Astrocyte of the cerebellum (primary cell): ENCODE measurements around the gene TRPV3.

Source experiments
- DNase-seq: peaks from one replicate; pipeline ENCODE4 v3.0.0-alpha.2; 2011; ENCODE audit warnings: low read depth
- H3K4me3 ChIP-seq: 2 replicates; pipeline ENCODE4 v1.5.1; 2011; ENCODE audit warnings: mild to moderate bottlenecking, low read depth, low read length, moderate library complexity
- in situ Hi-C: cut with HindIII; loops from 2 replicates; pipeline ENCODE4 v1.10.0; 2017; ENCODE audit warnings: low sequenced_read_pairs
- TF ChIP-seq, protein P1 (sequence below): IDR thresholded peaks from 2 replicates; pipeline ENCODE4 v1.5.1; 2012; ENCODE audit warnings: low read length, low read depth, moderate library complexity, mild to moderate bottlenecking; ENCODE audit errors: missing control alignments

The TRPV3 gene

GRCh38 chr17:3557768-3558583 is at the start of gene TRPV3:
TSS of gene TRPV3 (minus strand) at chr17:3557812. CDS start at chr17:3554850, 2,962 bp downstream.
- in situ Hi-C loops: no loop called here
- H3K4me3 ChIP-seq: no peak within 1 kb of the TSS
- DNase-seq: no peak
- TF ChIP-seq, protein P1, sequence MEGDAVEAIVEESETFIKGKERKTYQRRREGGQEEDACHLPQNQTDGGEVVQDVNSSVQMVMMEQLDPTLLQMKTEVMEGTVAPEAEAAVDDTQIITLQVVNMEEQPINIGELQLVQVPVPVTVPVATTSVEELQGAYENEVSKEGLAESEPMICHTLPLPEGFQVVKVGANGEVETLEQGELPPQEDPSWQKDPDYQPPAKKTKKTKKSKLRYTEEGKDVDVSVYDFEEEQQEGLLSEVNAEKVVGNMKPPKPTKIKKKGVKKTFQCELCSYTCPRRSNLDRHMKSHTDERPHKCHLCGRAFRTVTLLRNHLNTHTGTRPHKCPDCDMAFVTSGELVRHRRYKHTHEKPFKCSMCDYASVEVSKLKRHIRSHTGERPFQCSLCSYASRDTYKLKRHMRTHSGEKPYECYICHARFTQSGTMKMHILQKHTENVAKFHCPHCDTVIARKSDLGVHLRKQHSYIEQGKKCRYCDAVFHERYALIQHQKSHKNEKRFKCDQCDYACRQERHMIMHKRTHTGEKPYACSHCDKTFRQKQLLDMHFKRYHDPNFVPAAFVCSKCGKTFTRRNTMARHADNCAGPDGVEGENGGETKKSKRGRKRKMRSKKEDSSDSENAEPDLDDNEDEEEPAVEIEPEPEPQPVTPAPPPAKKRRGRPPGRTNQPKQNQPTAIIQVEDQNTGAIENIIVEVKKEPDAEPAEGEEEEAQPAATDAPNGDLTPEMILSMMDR: no peak

GRCh38 chr17:3603870-3604259 is 46.3 kb upstream of the TRPV3 start:
- TF ChIP-seq, protein P1: no peak
- DNase-seq: no peak
- in situ Hi-C loops: no loop called here
- no peak overlapping the region for H3K4me3 ChIP-seq

- TF ChIP-seq, protein P1: no peak
- in situ Hi-C loops: no loop called here
These were observed 45.7 kb upstream of the TRPV3 start for GRCh38 chr17:3603119-3603869.

DNA sequence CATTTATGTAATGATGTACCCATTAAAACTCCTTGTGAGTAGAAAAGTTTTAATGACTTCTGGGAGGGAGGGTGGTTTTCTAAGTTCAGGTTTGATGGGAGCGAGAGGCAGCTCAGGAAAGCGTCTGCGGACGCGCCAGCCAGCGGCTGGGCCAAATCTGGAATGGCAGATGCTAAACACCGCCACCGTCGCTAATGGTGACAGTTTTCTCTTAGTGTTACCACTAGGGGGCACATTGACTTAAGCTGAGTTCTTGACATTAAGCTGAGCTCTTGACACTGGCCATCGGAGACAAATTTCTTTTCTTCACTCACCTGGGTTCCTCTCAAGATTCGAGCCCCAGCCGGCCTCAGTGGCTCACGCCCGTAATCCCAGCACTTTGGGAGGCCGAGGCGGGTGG is 44.9 kb upstream of the TRPV3 start:
- H3K4me3 ChIP-seq: no peak overlapping the region
- TF ChIP-seq, protein P1: peak; percentile 18
- in situ Hi-C loops: no loop called here
- DNase-seq: no peak

More at GRCh38 chr17:3603119-3603869, 45.7 kb upstream of the TRPV3 start:
- no peak overlapping the region for H3K4me3 ChIP-seq
- no peak for DNase-seq

- in situ Hi-C loops: no loop called here
- no peak for DNase-seq
- TF ChIP-seq, protein P1: no peak
- H3K4me3 ChIP-seq: no peak overlapping the region
These were observed 43.1 kb upstream of the TRPV3 start for GRCh38 chr17:3600529-3601205.

DNA sequence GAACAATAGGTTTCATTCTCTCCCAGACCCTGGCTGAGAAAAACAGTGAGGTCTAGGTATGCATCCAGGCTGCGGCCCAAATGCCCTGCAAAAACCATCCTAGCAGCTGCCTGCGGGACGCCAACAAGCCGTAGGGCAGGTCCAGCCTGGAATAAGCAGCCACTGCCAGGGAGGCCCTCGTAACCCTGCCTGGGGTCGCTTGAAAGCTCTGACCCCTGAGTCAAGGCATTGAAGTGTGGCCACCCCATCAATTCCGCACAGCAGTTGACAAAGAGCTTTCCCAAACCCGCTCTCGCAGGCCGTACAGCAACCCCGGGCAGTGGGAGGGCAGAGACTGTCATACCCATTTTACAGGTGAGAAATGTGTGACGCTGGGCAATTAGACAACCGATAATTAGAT is 40.5 kb upstream of the TRPV3 start:
- no peak for DNase-seq
- no peak overlapping the region for H3K4me3 ChIP-seq
- in situ Hi-C loops: no loop called here
- TF ChIP-seq, protein P1: no peak
